GM23338 (cell line): Measurements from ENCODE around the gene ST8SIA3. TPM values are rescaled to one million over a fixed set of nuclear protein-coding genes. Genes with fewer than 3 reads are reported as not detected.

Source experiments
- ATAC-seq: fragments of 200-7000 bp; cut with Tn5 transposase; 3 replicates; pipeline ENCODE4 v1.9.1; 2020
- DNase-seq: peaks from one replicate; pipeline ENCODE4 v3.0.0-alpha.2; 2015; ENCODE audit warnings: low spot score
- H2AFZ ChIP-seq: fragments of 200-600 bp; sonication (generic); 2 replicates; pipeline ENCODE4 v1.8.0; 2016; ENCODE audit warnings: antibody characterized with exemption, mild to moderate bottlenecking, moderate library complexity
- H3F3A ChIP-seq: fragments of 200-600 bp; sonication (generic); replicated peaks from 2 replicates; pipeline ENCODE4 v1.8.0; 2017; ENCODE audit warnings: antibody characterized with exemption, mixed run types, low read depth
- H3K27ac ChIP-seq: fragments of 200-600 bp; sonication (generic); 2 replicates; pipeline ENCODE4 v1.6.1; 2016; ENCODE audit warnings: low read depth
- H3K27me3 ChIP-seq: fragments of 200-600 bp; sonication (generic); 2 replicates; pipeline ENCODE4 v1.8.0; 2016; ENCODE audit warnings: mild to moderate bottlenecking, mixed run types, moderate library complexity; ENCODE audit not compliant: insufficient read depth
- H3K36me3 ChIP-seq: fragments of 200-600 bp; sonication (generic); 2 replicates; pipeline ENCODE4 v1.8.0; 2016; ENCODE audit warnings: mild to moderate bottlenecking; ENCODE audit not compliant: insufficient read depth
- H3K4me1 ChIP-seq: fragments of 200-600 bp; sonication (generic); 2 replicates; pipeline ENCODE4 v1.8.0; 2016; ENCODE audit warnings: mild to moderate bottlenecking, moderate library complexity; ENCODE audit not compliant: insufficient read depth
- H3K4me2 ChIP-seq: fragments of 200-600 bp; sonication (generic); 2 replicates; pipeline ENCODE4 v1.7.1; 2017; ENCODE audit warnings: mixed run types
- H3K4me3 ChIP-seq: fragments of 200-600 bp; sonication (generic); 2 replicates; pipeline ENCODE4 v1.6.1; 2016; ENCODE audit warnings: mixed run types
- H3K79me2 ChIP-seq: fragments of 200-600 bp; sonication (generic); replicated peaks from 2 replicates; pipeline ENCODE4 v1.8.0; 2017; ENCODE audit warnings: mild to moderate bottlenecking; ENCODE audit not compliant: insufficient read depth
- H3K9me2 ChIP-seq: fragments of 200-600 bp; sonication (generic); 2 replicates; pipeline ENCODE4 v1.8.0; 2017; ENCODE audit not compliant: insufficient read depth
- H4K20me1 ChIP-seq: fragments of 200-600 bp; sonication (generic); replicated peaks from 2 replicates; pipeline ENCODE4 v1.8.0; 2017; ENCODE audit warnings: mild to moderate bottlenecking; ENCODE audit not compliant: insufficient read depth
- H3K27ac Mint-ChIP-seq: 2 replicates; pipeline ENCODE4 v1.8.0; 2020; ENCODE audit warnings: inconsistent platforms, mild to moderate bottlenecking, moderate library complexity, mixed read lengths
- H3K27me3 Mint-ChIP-seq: 3 replicates; pipeline ENCODE4 v1.8.0; 2022; ENCODE audit warnings: low read depth, mild to moderate bottlenecking, moderate library complexity, mixed read lengths, inconsistent platforms; ENCODE audit not compliant: insufficient read depth, poor library complexity
- H3K36me3 Mint-ChIP-seq: 3 replicates; pipeline ENCODE4 v1.8.0; 2021; ENCODE audit warnings: low read depth, mild to moderate bottlenecking, inconsistent platforms, moderate library complexity, mixed read lengths
- H3K4me1 Mint-ChIP-seq: 3 replicates; pipeline ENCODE4 v1.8.0; 2020; ENCODE audit warnings: mild to moderate bottlenecking, inconsistent platforms, mixed read lengths
- H3K4me3 Mint-ChIP-seq: 3 replicates; pipeline ENCODE4 v1.8.0; 2021; ENCODE audit warnings: moderate library complexity, mild to moderate bottlenecking, inconsistent platforms, mixed read lengths
- H3K9me3 Mint-ChIP-seq: 3 replicates; pipeline ENCODE4 v1.8.0; 2020; ENCODE audit warnings: moderate library complexity, mild to moderate bottlenecking, inconsistent platforms, mixed read lengths
- CREB1 ChIP-seq: fragments of 250-450 bp; sonication (Bioruptor Pico); IDR thresholded peaks from 2 replicates; pipeline ENCODE4 v1.5.0; 2020; ENCODE audit warnings: low read depth, mild to moderate bottlenecking, moderate library complexity
- ETS1 ChIP-seq: IDR thresholded peaks from 2 replicates; pipeline ENCODE4 v1.6.1; 2016; ENCODE audit warnings: antibody characterized with exemption
- EZH2 ChIP-seq: fragments of 200-600 bp; sonication (generic); IDR thresholded peaks from one replicate; pipeline ENCODE4 v1.8.0; 2017; ENCODE audit warnings: antibody characterized with exemption, mild to moderate bottlenecking, low read depth; ENCODE audit not compliant: unreplicated experiment
- EZH2phosphoT487 ChIP-seq: fragments of 200-600 bp; sonication (generic); IDR thresholded peaks from one replicate; pipeline ENCODE4 v1.8.1; 2018; ENCODE audit warnings: antibody characterized with exemption; ENCODE audit not compliant: unreplicated experiment
- JUNB ChIP-seq: IDR thresholded peaks from one replicate; pipeline ENCODE4 v1.6.1; 2016; ENCODE audit warnings: antibody characterized with exemption; ENCODE audit not compliant: unreplicated experiment
- NANOG ChIP-seq: IDR thresholded peaks from 2 replicates; pipeline ENCODE4 v1.6.1; 2016; ENCODE audit warnings: antibody characterized with exemption, borderline replicate concordance
- REST ChIP-seq: IDR thresholded peaks from one replicate; pipeline ENCODE4 v1.6.1; 2018; ENCODE audit warnings: antibody characterized with exemption; ENCODE audit not compliant: unreplicated experiment
- STAT1 ChIP-seq: IDR thresholded peaks from one replicate; pipeline ENCODE4 v1.6.1; 2016; ENCODE audit warnings: antibody characterized with exemption; ENCODE audit not compliant: unreplicated experiment
- ZNF114 ChIP-seq: fragments of 250-450 bp; sonication (Bioruptor Pico); IDR thresholded peaks from 2 replicates; pipeline ENCODE4 v1.5.0; 2020; ENCODE audit warnings: mild to moderate bottlenecking, moderate library complexity
- ZNF331 ChIP-seq: fragments of 250-450 bp; sonication (Bioruptor Pico); IDR thresholded peaks from 2 replicates; pipeline ENCODE4 v1.5.0; 2020; ENCODE audit warnings: low read depth, mild to moderate bottlenecking, moderate library complexity
- polyA plus RNA-seq: library from polyadenylated mRNA; unstranded; fragments of >200 nt; fragmentation: Nextera tagmentation; extraction: Ambion mirVana; gene quantifications from 2 replicates; pipeline ENCODE4 v1.2.1, GENCODE V29; 2016
- total RNA-seq: library from RNA; depleted of rRNA; stranded (reverse); fragments of >200 nt; shearing (Covaris generic); gene quantifications from 2 replicates; pipeline ENCODE4 v1.2.3, GENCODE V29; 2014; rRNA removed

Gene ST8SIA3
- total and polyA plus RNA-seq, 2 experiments from 2014 or later: 1.3 to 2.2 TPM

GRCh38 chr18:57410749-57411148 lies 58.4 kb downstream of the ST8SIA3 start (continued):
- TF ChIP-seq REST (no peak), JUNB (no peak), ETS1 (no peak), EZH2phosphoT487 (no peak), CREB1 (CRISPR knock-in tag) (no peak), STAT1 (no peak)

GRCh38 chr18:57416542-57416941 lies 64.2 kb downstream of the ST8SIA3 start:
- ATAC-seq: no peak
- Mint-ChIP-seq H3K36me3 (no peaks in the 10 kb centered on the region), H3K27ac (no peak overlapping the region), H3K4me1 (no peaks in the 10 kb centered on the region), H3K27me3 (no peaks in the 10 kb centered on the region), H3K9me3 (no peaks in the 10 kb centered on the region), H3K4me3 (no peak overlapping the region; the same call in 2 of the 3 replicates)
- H3K4me3 ChIP-seq: no peak overlapping the region
- no peaks in the 10 kb centered on the region for H3K36me3 ChIP-seq
- no peaks in the 10 kb centered on the region for H3K4me1 ChIP-seq
- no peak for DNase-seq
- H3K27me3 ChIP-seq: no peaks in the 10 kb centered on the region
- TF ChIP-seq EZH2phosphoT487 (no peak), REST (no peak), ZNF114 (CRISPR knock-in tag) (no peak), ZNF331 (CRISPR knock-in tag) (no peak), EZH2 (no peak), NANOG (no peak)
- no peaks in the 10 kb centered on the region for H4K20me1 ChIP-seq
- no peak overlapping the region for H3K4me2 ChIP-seq
- no peaks in the 10 kb centered on the region for H3K9me2 ChIP-seq
- H3K27ac ChIP-seq: no peak overlapping the region
- no peaks in the 10 kb centered on the region for H3K79me2 ChIP-seq
- H3F3A ChIP-seq: no peaks in the 10 kb centered on the region
- peak overlapping the region; percentile 47; the same call in 1 of the 2 replicates for H2AFZ ChIP-seq

Other genes starting within 250 kb of the ST8SIA3 start
- gene BOD1L2, start 205.5 kb upstream of the ST8SIA3 start, total RNA-seq: not detected in 2 replicates
- 0.11 TPM in 1 of 2 replicates, not detected in the other for gene BOD1L2, start 205.5 kb upstream of the ST8SIA3 start, polyA plus RNA-seq
- 1.7 and 2.2 TPM in 2 replicates for gene ONECUT2, start 82.8 kb downstream of the ST8SIA3 start, total RNA-seq
- 0.68 and 0.82 TPM in 2 replicates for gene ONECUT2, start 82.8 kb downstream of the ST8SIA3 start, polyA plus RNA-seq
- gene FECH, start 234.1 kb downstream of the ST8SIA3 start, total RNA-seq: 23.5 and 35.5 TPM in 2 replicates
- 5.8 and 6.1 TPM in 2 replicates for gene FECH, start 234.1 kb downstream of the ST8SIA3 start, polyA plus RNA-seq